Endodermal cell (in vitro differentiated cells): ENCODE data around the gene RBMS3. TPM values are rescaled to one million over a fixed set of nuclear protein-coding genes. Genes with fewer than 3 reads are reported as not detected.
"Not testable (repeated sequence)": the region's sequence is repeated elsewhere in the genome, so short reads cannot be mapped to it uniquely, and the experiment has no call there.

Experiments used
- DNase-seq: peaks from one replicate; pipeline ENCODE4 v3.0.0-alpha.2; 2017
- H3K27ac ChIP-seq: 2 replicates; pipeline ENCODE4 v1.5.1; 2013; ENCODE audit warnings: mild to moderate bottlenecking, low read depth, low read length, moderate library complexity
- H3K27me3 ChIP-seq: 2 replicates; pipeline ENCODE4 v1.6.1; 2013; ENCODE audit warnings: mild to moderate bottlenecking, low read length, moderate library complexity; ENCODE audit not compliant: insufficient read depth, control insufficient read depth, poor library complexity, severe bottlenecking
- H3K36me3 ChIP-seq: 2 replicates; pipeline ENCODE4 v1.7.0; 2013; ENCODE audit warnings: mild to moderate bottlenecking, low read length, moderate library complexity; ENCODE audit not compliant: control insufficient read depth, insufficient read depth
- H3K4me1 ChIP-seq: one replicate; pipeline ENCODE4 v1.7.0; 2013; ENCODE audit warnings: low read length; ENCODE audit not compliant: control insufficient read depth, insufficient read depth
- H3K4me3 ChIP-seq: 2 replicates; pipeline ENCODE4 v1.5.1; 2013; ENCODE audit warnings: mild to moderate bottlenecking, low read length, moderate library complexity
- H3K9ac ChIP-seq: 2 replicates; pipeline ENCODE4 v1.6.1; 2013; ENCODE audit warnings: mild to moderate bottlenecking, low read length, moderate library complexity; ENCODE audit not compliant: poor library complexity, severe bottlenecking; ENCODE audit errors: extremely low read depth
- H3K9me3 ChIP-seq: 2 replicates; pipeline ENCODE4 v1.6.1; 2013; ENCODE audit warnings: mild to moderate bottlenecking, low read length, moderate library complexity; ENCODE audit not compliant: control insufficient read depth
- H3K27ac Mint-ChIP-seq: 2 replicates; pipeline ENCODE4 v1.8.0; 2020; ENCODE audit warnings: mixed read lengths
- H3K27me3 Mint-ChIP-seq: 2 replicates; pipeline ENCODE4 v1.8.0; 2021; ENCODE audit warnings: mild to moderate bottlenecking, mixed read lengths; ENCODE audit not compliant: insufficient read depth
- H3K36me3 Mint-ChIP-seq: 2 replicates; pipeline ENCODE4 v1.8.0; 2020; ENCODE audit warnings: low read depth, mixed read lengths
- H3K4me1 Mint-ChIP-seq: 2 replicates; pipeline ENCODE4 v1.8.0; 2020; ENCODE audit warnings: mixed read lengths
- H3K4me3 Mint-ChIP-seq: 2 replicates; pipeline ENCODE4 v1.8.0; 2020; ENCODE audit warnings: mild to moderate bottlenecking, moderate library complexity, mixed read lengths
- H3K9me3 Mint-ChIP-seq: 2 replicates; pipeline ENCODE4 v1.8.0; 2020; ENCODE audit warnings: mild to moderate bottlenecking, mixed read lengths
- CTCF ChIP-seq: fragments of 200-600 bp; sonication (generic); conservative IDR thresholded peaks from 2 replicates; pipeline ENCODE4 v1.5.0; 2021; ENCODE audit warnings: antibody characterized with exemption, mild to moderate bottlenecking
- WGBS, 2 experiments: methylation state at CpG; one replicate each; pipeline versions ENCODE4 v1.1.5 to v1.1.7; 2013; ENCODE audit warnings: missing lambda C conversion rate in 2 of 2, mixed read lengths in 1 of 2; ENCODE audit not compliant: insufficient coverage in 1 of 2, insufficient read length in 1 of 2; 5-methylcytosine and 5-hydroxymethylcytosine counted together
- total RNA-seq, 2 donors: library from RNA; stranded (reverse); fragmentation: NEBNext Ultra II Directional in 1 of 2; extraction: Animal tissue kit (Norgen Biotek cat#: 25700) in 1 of 2; gene quantifications; 2 replicates in 1 of 2; 3 replicates in 1 of 2; pipeline ENCODE4 v1.2.1, GENCODE V29; 2021

Gene RBMS3
- total RNA-seq, 2 donors from 2014 or later, result 2.0 to 7.3 TPM

- TF ChIP-seq CTCF, result no peak
- H3K27me3 Mint-ChIP-seq, result no peaks in the 10 kb centered on the region
- H3K27me3 ChIP-seq, result no peaks in the 10 kb centered on the region
- no peak overlapping the region for H3K4me3 ChIP-seq
- no peaks in the 10 kb centered on the region for H3K9me3 Mint-ChIP-seq
- 20 to 61% methylated on average over 1 to 2 of the region's 2 CpGs for WGBS, 2 experiments
- no peak overlapping the region for H3K27ac ChIP-seq
- DNase-seq, result no peak
- no peaks in the 10 kb centered on the region for H3K9me3 ChIP-seq
- no peak overlapping the region for H3K4me3 Mint-ChIP-seq
- no peaks in the 10 kb centered on the region for H3K36me3 ChIP-seq
- no peaks in the 10 kb centered on the region for H3K4me1 ChIP-seq
- H3K9ac ChIP-seq, result no peak overlapping the region
- peak overlapping the region; percentile 79 for H3K27ac Mint-ChIP-seq
- H3K36me3 Mint-ChIP-seq, result no peaks in the 10 kb centered on the region
- peaks cover 4% of the 10 kb centered on the region for H3K4me1 Mint-ChIP-seq
These were observed 185.0 kb downstream of the RBMS3 start for GRCh38 chr3:29465836-29466235.

GRCh38 chr3:29466442-29466841 lies 185.6 kb downstream of the RBMS3 start:
- Mint-ChIP-seq H3K27me3 (no peaks in the 10 kb centered on the region), H3K27ac (no peak overlapping the region), H3K9me3 (no peaks in the 10 kb centered on the region), H3K4me1 (peaks cover 4% of the 10 kb centered on the region), H3K4me3 (no peak overlapping the region), H3K36me3 (no peaks in the 10 kb centered on the region)
- TF ChIP-seq CTCF, result no peak
- Histone ChIP-seq H3K4me3 (no peak overlapping the region), H3K9me3 (no peaks in the 10 kb centered on the region), H3K27me3 (no peaks in the 10 kb centered on the region), H3K27ac (no peak overlapping the region), H3K4me1 (no peaks in the 10 kb centered on the region), H3K36me3 (no peaks in the 10 kb centered on the region), H3K9ac (no peak overlapping the region)
- 83% methylated on average over 1 of the region's 2 CpGs; no CpG with 5 or more reads in 1 of the 2 experiments for WGBS, 2 experiments
- DNase-seq, result no peak

- no peaks in the 10 kb centered on the region for H3K4me1 ChIP-seq
- peaks cover 8% of the 10 kb centered on the region for H3K9me3 Mint-ChIP-seq
- WGBS, 2 experiments, result 98 to 100% methylated on average over 2 to 4 of the region's 4 CpGs
These were observed 187.3 kb downstream of the RBMS3 start for GRCh38 chr3:29468187-29468586.

GRCh38 chr3:29473481-29474170 lies 192.8 kb downstream of the RBMS3 start:
- not testable (repeated sequence) for DNase-seq, H3K4me3 Mint-ChIP-seq, H3K27ac ChIP-seq, H3K4me3 ChIP-seq, H3K9ac ChIP-seq, H3K4me1 Mint-ChIP-seq, H3K4me1 ChIP-seq, H3K36me3 ChIP-seq, H3K27me3 Mint-ChIP-seq, H3K9me3 ChIP-seq, H3K27ac Mint-ChIP-seq, H3K36me3 Mint-ChIP-seq, H3K9me3 Mint-ChIP-seq, H3K27me3 ChIP-seq
- 93 to 96% methylated on average over 24 to 41 of the region's 41 CpGs for WGBS, 2 experiments

More at GRCh38 chr3:29468187-29468586, 187.3 kb downstream of the RBMS3 start:
- no peak overlapping the region for H3K4me3 ChIP-seq
- no peak overlapping the region for H3K4me3 Mint-ChIP-seq
- H3K27ac Mint-ChIP-seq, result no peak overlapping the region
- no peaks in the 10 kb centered on the region for H3K27me3 ChIP-seq
- TF ChIP-seq CTCF, result no peak
- DNase-seq, result no peak
- H3K27ac ChIP-seq, result no peak overlapping the region
- H3K9ac ChIP-seq, result no peak overlapping the region
- no peaks in the 10 kb centered on the region for H3K27me3 Mint-ChIP-seq
- no peaks in the 10 kb centered on the region for H3K36me3 ChIP-seq
- peaks cover 4% of the 10 kb centered on the region for H3K4me1 Mint-ChIP-seq
- peaks cover 2% of the 10 kb centered on the region for H3K36me3 Mint-ChIP-seq
- H3K9me3 ChIP-seq, result no peaks in the 10 kb centered on the region
